ENCODE measurements around the gene COMT.
A peak's percentile ranks its signal among the peaks of the same experiment; 100 is the strongest.

COMT gene
- long read RNA-seq, donor 1, transcript COMT-209 (4 exons, 1,035 nt) = major isoform, 65 of 161 reads
- long read RNA-seq, donor 1, transcript COMT-202 (6 exons, 2,437 nt) = minor isoform, 50 of 161 reads
- long read RNA-seq, donor 1, partial matches to known transcripts = 41 of 161 reads
- long read RNA-seq, donor 1, other reads (novel, unspliced or antisense) = 0 of 161 reads
- long read RNA-seq, donor 2, transcript COMT-202 (6 exons, 2,437 nt) = minor isoform, 26 of 73 reads
- long read RNA-seq, donor 2, transcript COMT-209 (4 exons, 1,035 nt) = major isoform, 31 of 73 reads
- long read RNA-seq, donor 2, partial matches to known transcripts = 12 of 73 reads
- long read RNA-seq, donor 2, other reads (novel, unspliced or antisense) = 0 of 73 reads
- long read RNA-seq, donor 3, transcript COMT-202 (6 exons, 2,437 nt) = minor isoform, 32 of 90 reads
- long read RNA-seq, donor 3, transcript COMT-209 (4 exons, 1,035 nt) = major isoform, 39 of 90 reads
- long read RNA-seq, donor 3, partial matches to known transcripts = 17 of 90 reads
- long read RNA-seq, donor 3, other reads (novel, unspliced or antisense) = 0 of 90 reads
- long read RNA-seq, donor 4, transcript COMT-202 (6 exons, 2,437 nt) = minor isoform, 36 of 129 reads
- long read RNA-seq, donor 4, transcript COMT-209 (4 exons, 1,035 nt) = major isoform, 48 of 129 reads
- long read RNA-seq, donor 4, partial matches to known transcripts = 40 of 129 reads
- long read RNA-seq, donor 4, other reads (novel, unspliced or antisense) = 0 of 129 reads
- long read RNA-seq, donor 5, transcript COMT-202 (6 exons, 2,437 nt) = major isoform, 48 of 115 reads
- long read RNA-seq, donor 5, transcript COMT-209 (4 exons, 1,035 nt) = minor isoform, 45 of 115 reads
- long read RNA-seq, donor 5, partial matches to known transcripts = 17 of 115 reads
- long read RNA-seq, donor 5, other reads (novel, unspliced or antisense) = 0 of 115 reads
- long read RNA-seq, donor 6, transcript COMT-209 (4 exons, 1,035 nt) = major isoform, 48 of 133 reads
- long read RNA-seq, donor 6, transcript COMT-203 (5 exons, 2,217 nt) = minor isoform, 5 of 133 reads
- long read RNA-seq, donor 6, transcript COMT-202 (6 exons, 2,437 nt) = minor isoform, 43 of 133 reads
- long read RNA-seq, donor 6, partial matches to known transcripts = 35 of 133 reads
- long read RNA-seq, donor 6, other reads (novel, unspliced or antisense) = 0 of 133 reads
- long read RNA-seq, donor 7, transcript COMT-203 (5 exons, 2,217 nt) = minor isoform, 7 of 180 reads
- long read RNA-seq, donor 7, transcript COMT-202 (6 exons, 2,437 nt) = major isoform, 61 of 180 reads
- long read RNA-seq, donor 7, transcript COMT-209 (4 exons, 1,035 nt) = minor isoform, 57 of 180 reads
- long read RNA-seq, donor 7, partial matches to known transcripts = 50 of 180 reads
- long read RNA-seq, donor 7, other reads (novel, unspliced or antisense) = 0 of 180 reads
- long read RNA-seq, donor 8, transcript COMT-203 (5 exons, 2,217 nt) = minor isoform, 5 of 98 reads
- long read RNA-seq, donor 8, transcript COMT-209 (4 exons, 1,035 nt) = minor isoform, 32 of 98 reads
- long read RNA-seq, donor 8, transcript COMT-202 (6 exons, 2,437 nt) = major isoform, 38 of 98 reads
- long read RNA-seq, donor 8, partial matches to known transcripts = 22 of 98 reads
- long read RNA-seq, donor 8, other reads (novel, unspliced or antisense) = 0 of 98 reads

GRCh38 chr22:19941365-19942082 is at the start of gene COMT, which contains the start of gene TXNRD2:
Gene COMT, plus strand, starts transcription at chr22:19941772. Its CDS starts 20,755 bp downstream, at chr22:19962527.
Gene TXNRD2, minus strand, starts transcription at chr22:19941818. Its CDS starts 15 bp downstream, at chr22:19941803.
- peak; percentile 68 for DNase-seq

- no peak for DNase-seq
These were observed 49.2 kb upstream of the COMT start for GRCh38 chr22:19892257-19892879.

GRCh38 chr22:19892925-19893324 is 48.6 kb upstream of the COMT start:
- DNase-seq = no peak

GRCh38 chr22:19893363-19893762 is 48.2 kb upstream of the COMT start:
- no peak for DNase-seq

GRCh38 chr22:19895160-19895849 is 46.3 kb upstream of the COMT start:
- DNase-seq = no peak

GRCh38 chr22:19896665-19897355 is 44.8 kb upstream of the COMT start:
- DNase-seq = no peak

- DNase-seq = no peak
These were observed 43.8 kb upstream of the COMT start for GRCh38 chr22:19897726-19898125.

GRCh38 chr22:19898145-19898544 is 43.4 kb upstream of the COMT start:
- no peak for DNase-seq

GRCh38 chr22:19898831-19899567 is 42.6 kb upstream of the COMT start:
- DNase-seq = no peak

- no peak for DNase-seq
These were observed 40.7 kb upstream of the COMT start for GRCh38 chr22:19900707-19901436.

- no peak for DNase-seq
These were observed 39.9 kb upstream of the COMT start for GRCh38 chr22:19901577-19902244.

GRCh38 chr22:19902245-19902715 is 39.3 kb upstream of the COMT start:
- DNase-seq = no peak

- DNase-seq = peak; percentile 60
These were observed 38.5 kb upstream of the COMT start for GRCh38 chr22:19903031-19903430.

- DNase-seq = no peak
These were observed 38.1 kb upstream of the COMT start for GRCh38 chr22:19903513-19903912.

- DNase-seq = peak; percentile 29
These were observed 37.3 kb upstream of the COMT start for GRCh38 chr22:19904174-19904856.

GRCh38 chr22:19904935-19905334 is 36.6 kb upstream of the COMT start:
- DNase-seq = no peak

Data from right kidney (tissue), 9 donors.